Measurements from ENCODE around the gene ARF4. TPM values are rescaled to one million over a fixed set of nuclear protein-coding genes. Genes with fewer than 3 reads are reported as not detected.

Gene ARF4
- total and polyA plus RNA-seq, 10 of the 15 experiments (the other 5 are each of a cell fraction or from before 2014, with no cell fraction given), result 66.2 to 283 (median 128) TPM

DNA sequence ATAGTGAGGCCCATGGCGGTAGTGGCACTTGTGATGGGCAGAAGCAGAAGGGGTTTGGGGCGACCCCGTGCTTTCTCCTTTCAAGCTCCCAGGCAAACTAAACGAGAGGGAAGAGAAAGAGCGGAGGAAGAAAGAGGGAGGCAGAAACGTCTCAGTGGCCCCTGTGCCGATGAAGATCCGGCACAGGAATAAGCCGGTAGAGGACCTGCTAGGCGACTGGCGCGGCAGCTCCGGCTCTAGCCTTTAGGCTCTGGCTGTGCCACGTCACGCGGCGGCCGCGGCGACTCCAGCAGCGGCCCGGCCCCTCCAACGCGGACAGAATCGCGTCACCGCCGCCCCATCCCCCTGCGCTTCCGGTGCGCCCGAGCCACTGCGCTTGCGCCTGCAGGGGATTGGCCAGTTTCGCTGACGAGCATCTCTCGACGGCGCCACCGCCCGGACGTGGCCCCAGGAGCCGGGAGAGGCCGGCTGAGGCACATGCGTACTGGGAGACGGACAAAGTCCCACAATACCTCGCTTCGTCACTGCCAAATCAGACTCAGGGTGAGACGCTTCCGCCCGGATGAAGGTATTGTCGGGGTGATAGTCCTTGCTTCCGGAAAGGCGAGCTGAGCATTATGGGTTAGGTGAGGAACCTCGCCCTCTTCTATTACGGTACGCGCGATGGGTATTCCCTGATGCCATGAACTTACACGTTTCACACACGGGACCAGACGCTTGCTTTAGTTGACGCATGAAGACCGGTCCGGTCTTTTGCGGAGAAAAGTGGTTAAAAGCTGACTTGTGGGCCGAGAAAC is at the start of gene ARF4 (continued):
- TF ChIP-seq, protein P1, sequence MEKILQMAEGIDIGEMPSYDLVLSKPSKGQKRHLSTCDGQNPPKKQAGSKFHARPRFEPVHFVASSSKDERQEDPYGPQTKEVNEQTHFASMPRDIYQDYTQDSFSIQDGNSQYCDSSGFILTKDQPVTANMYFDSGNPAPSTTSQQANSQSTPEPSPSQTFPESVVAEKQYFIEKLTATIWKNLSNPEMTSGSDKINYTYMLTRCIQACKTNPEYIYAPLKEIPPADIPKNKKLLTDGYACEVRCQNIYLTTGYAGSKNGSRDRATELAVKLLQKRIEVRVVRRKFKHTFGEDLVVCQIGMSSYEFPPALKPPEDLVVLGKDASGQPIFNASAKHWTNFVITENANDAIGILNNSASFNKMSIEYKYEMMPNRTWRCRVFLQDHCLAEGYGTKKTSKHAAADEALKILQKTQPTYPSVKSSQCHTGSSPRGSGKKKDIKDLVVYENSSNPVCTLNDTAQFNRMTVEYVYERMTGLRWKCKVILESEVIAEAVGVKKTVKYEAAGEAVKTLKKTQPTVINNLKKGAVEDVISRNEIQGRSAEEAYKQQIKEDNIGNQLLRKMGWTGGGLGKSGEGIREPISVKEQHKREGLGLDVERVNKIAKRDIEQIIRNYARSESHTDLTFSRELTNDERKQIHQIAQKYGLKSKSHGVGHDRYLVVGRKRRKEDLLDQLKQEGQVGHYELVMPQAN (conservative IDR thresholded peaks at IDR 0.05), result peak; percentile 85; the same call in 1 of the 2 replicates
- TF ChIP-seq, protein P2, sequence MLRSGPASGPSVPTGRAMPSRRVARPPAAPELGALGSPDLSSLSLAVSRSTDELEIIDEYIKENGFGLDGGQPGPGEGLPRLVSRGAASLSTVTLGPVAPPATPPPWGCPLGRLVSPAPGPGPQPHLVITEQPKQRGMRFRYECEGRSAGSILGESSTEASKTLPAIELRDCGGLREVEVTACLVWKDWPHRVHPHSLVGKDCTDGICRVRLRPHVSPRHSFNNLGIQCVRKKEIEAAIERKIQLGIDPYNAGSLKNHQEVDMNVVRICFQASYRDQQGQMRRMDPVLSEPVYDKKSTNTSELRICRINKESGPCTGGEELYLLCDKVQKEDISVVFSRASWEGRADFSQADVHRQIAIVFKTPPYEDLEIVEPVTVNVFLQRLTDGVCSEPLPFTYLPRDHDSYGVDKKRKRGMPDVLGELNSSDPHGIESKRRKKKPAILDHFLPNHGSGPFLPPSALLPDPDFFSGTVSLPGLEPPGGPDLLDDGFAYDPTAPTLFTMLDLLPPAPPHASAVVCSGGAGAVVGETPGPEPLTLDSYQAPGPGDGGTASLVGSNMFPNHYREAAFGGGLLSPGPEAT (IDR thresholded peaks at IDR 0.05; ENCODE audit: low read depth), result peak; percentile 41; the same call in 1 of the 2 replicates
- TF ChIP-seq, protein P3, sequence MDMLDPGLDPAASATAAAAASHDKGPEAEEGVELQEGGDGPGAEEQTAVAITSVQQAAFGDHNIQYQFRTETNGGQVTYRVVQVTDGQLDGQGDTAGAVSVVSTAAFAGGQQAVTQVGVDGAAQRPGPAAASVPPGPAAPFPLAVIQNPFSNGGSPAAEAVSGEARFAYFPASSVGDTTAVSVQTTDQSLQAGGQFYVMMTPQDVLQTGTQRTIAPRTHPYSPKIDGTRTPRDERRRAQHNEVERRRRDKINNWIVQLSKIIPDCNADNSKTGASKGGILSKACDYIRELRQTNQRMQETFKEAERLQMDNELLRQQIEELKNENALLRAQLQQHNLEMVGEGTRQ (IDR thresholded peaks at IDR 0.05; ENCODE audit: borderline replicate concordance, low read depth, low read length), result no peak; the same call in 1 of the 2 replicates
- TF ChIP-seq NFYB (IDR thresholded peaks at IDR 0.05; ENCODE audit: insufficient read depth, low read depth, low read length) (peak; percentile 78), NRF1 (conservative IDR thresholded peaks at IDR 0.05; ENCODE audit: low read depth, low read length) (peak; percentile 90), SMAD1 (IDR thresholded peaks at IDR 0.05; ENCODE audit: low read depth, partially characterized antibody) (peak; percentile 95), ZBED1 (IDR thresholded peaks at IDR 0.05; ENCODE audit: borderline replicate concordance) (no peak), RUNX3 (IDR thresholded peaks at IDR 0.05; ENCODE audit: low read length) (peak; percentile 42), NR2F1 (conservative IDR thresholded peaks at IDR 0.05) (0 out of 2 replicates have a peak, but pooled peaks have one; percentile 15), BRCA1 (IDR thresholded peaks at IDR 0.05; ENCODE audit: low read depth, low read length) (no peak; the same call in 1 of the 2 replicates), ASH2L (IDR thresholded peaks at IDR 0.05; ENCODE audit: borderline replicate concordance, low read depth) (no peak), GABPA (IDR thresholded peaks at IDR 0.05; ENCODE audit: low read depth) (peak; percentile 86), IKZF1 (conservative IDR thresholded peaks at IDR 0.05) (peak; percentile 97), MTA2 (IDR thresholded peaks at IDR 0.05; ENCODE audit: low read depth) (no peak; the same call in 1 of the 2 replicates), BHLHE40 (IDR thresholded peaks at IDR 0.05; ENCODE audit: borderline replicate concordance in 1 of 2, low read depth in 2 of 2, low read length in 1 of 2) (peak; percentile 91 to 92)
- TF ChIP-seq, protein P4, sequence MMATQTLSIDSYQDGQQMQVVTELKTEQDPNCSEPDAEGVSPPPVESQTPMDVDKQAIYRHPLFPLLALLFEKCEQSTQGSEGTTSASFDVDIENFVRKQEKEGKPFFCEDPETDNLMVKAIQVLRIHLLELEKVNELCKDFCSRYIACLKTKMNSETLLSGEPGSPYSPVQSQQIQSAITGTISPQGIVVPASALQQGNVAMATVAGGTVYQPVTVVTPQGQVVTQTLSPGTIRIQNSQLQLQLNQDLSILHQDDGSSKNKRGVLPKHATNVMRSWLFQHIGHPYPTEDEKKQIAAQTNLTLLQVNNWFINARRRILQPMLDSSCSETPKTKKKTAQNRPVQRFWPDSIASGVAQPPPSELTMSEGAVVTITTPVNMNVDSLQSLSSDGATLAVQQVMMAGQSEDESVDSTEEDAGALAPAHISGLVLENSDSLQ (IDR thresholded peaks at IDR 0.05), result peak; percentile 74; the same call in 1 of the 2 replicates
